Gastroesophageal sphincter (tissue), 3 donors: ENCODE measurements around the gene LRRC8C.

ENCODE experiments used
- EP300 ChIP-seq: sonication (generic); formaldehyde crosslinking; IDR thresholded peaks from one replicate; pipeline ENCODE4 v1.6.1; 2017; ENCODE audit warnings: antibody characterized with exemption, mild to moderate bottlenecking
- POLR2AphosphoS5 ChIP-seq: sonication (generic); formaldehyde crosslinking; IDR thresholded peaks from one replicate; pipeline ENCODE4 v1.6.1; 2017; ENCODE audit warnings: antibody characterized with exemption
- TF ChIP-seq, protein P1 (sequence below), 4 experiments: fragments of 200-600 bp in 2 of 4; fragments of 450-650 bp in 2 of 4; sonication (generic) in 1 of 4; IDR thresholded peaks; one replicate each; pipeline ENCODE4 v1.5.1; 2017 to 2019; ENCODE audit warnings: antibody characterized with exemption in 4 of 4, mild to moderate bottlenecking in 2 of 4, moderate library complexity in 2 of 4

- TF ChIP-seq POLR2AphosphoS5 (no peak), EP300 (no peak)
- TF ChIP-seq, protein P1, sequence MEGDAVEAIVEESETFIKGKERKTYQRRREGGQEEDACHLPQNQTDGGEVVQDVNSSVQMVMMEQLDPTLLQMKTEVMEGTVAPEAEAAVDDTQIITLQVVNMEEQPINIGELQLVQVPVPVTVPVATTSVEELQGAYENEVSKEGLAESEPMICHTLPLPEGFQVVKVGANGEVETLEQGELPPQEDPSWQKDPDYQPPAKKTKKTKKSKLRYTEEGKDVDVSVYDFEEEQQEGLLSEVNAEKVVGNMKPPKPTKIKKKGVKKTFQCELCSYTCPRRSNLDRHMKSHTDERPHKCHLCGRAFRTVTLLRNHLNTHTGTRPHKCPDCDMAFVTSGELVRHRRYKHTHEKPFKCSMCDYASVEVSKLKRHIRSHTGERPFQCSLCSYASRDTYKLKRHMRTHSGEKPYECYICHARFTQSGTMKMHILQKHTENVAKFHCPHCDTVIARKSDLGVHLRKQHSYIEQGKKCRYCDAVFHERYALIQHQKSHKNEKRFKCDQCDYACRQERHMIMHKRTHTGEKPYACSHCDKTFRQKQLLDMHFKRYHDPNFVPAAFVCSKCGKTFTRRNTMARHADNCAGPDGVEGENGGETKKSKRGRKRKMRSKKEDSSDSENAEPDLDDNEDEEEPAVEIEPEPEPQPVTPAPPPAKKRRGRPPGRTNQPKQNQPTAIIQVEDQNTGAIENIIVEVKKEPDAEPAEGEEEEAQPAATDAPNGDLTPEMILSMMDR (IDR thresholded peaks at IDR 0.05) = no peak
Measured at GRCh38 chr1:89613928-89614327, 19.0 kb upstream of the LRRC8C start.
